AML-193 (cell line): ENCODE results near the gene KRTAP4-7.
"Not testable (repeated sequence)": the region's sequence is repeated elsewhere in the genome, so short reads cannot be mapped to it uniquely, and the experiment has no call there.

Experiments
- DNase-seq, 2 experiments: peaks; one replicate each; lab custom pipeline; 2025; lab: John Stamatoyannopoulos, UW

Gene KRTAP4-7

DNA sequence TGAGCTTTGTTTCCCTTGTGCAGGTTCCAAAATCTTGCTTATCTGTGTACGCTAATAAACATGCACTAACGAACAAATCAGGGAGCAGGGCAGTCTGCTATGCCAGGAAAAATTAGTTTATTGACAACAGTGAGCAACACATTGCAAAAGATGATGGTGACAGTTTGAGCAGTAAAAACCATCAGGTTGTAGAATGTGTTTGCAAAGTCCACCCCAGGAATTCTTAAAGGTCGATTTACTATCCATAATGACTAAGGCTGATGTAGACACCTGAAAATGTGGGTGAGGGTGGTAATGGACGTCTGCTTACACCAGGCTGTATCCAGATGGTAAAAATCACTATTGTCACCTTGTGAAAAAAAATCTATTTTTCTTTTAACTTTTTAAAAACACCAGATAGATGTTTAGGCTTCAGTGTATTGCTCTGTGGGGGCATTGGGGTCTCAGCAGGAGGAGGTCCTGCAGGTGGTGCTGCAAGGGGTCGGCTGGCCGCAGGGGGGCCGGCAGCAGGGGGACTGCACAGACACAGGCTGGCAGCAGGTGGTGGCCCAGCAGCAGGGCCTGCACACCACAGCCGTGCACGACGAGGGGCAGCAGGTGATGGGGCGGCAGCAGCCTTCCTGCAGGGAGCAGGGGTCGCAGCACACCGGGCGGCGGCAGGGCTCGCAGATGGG, 18.8 kb upstream of the KRTAP4-7 start:
- not testable (repeated sequence) for DNase-seq

DNA sequence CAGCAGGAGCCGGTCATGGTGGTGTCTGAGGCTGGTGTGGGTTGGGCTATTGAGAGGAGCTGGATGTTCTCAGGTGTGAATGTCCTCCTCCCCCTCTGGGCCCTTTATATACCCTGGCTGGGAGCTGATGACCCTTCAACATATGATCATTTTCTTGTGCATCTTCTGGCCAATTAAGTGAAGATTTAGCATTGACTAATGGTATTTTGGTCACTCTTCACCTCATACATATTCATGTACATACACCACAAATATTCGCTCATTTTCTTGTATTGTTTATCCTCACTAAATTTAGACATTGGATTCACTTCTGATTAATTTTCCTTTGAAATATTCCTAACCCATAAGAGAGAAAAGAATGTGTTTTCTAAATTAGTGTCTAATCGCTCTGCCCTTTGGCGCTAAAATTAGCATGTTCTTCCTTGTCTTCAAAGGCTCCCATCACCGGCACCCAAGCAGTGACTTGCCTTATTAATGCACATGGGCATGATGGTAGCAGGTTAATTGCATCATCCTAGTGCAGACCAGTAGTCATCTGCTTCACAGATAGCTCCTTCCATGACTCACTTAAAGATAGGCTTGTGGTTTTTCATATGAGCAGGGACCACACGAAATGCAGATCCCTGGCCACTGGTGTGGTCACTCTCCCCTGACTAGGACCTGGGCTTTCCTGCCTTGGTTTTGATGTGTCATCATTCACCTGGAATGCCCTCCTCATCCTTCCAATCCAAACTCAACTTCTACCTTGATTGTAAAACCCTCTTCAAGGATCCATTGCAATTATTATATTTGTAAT, 17.9 kb upstream of the KRTAP4-7 start, which contains the start of gene KRTAP2-4:
Gene KRTAP2-4, minus strand, starts transcription at position 51 of the 796 bp plus-strand sequence. Its CDS starts 34 bp downstream, at position 17.
- peak; percentile 34 to 58 for DNase-seq

DNA sequence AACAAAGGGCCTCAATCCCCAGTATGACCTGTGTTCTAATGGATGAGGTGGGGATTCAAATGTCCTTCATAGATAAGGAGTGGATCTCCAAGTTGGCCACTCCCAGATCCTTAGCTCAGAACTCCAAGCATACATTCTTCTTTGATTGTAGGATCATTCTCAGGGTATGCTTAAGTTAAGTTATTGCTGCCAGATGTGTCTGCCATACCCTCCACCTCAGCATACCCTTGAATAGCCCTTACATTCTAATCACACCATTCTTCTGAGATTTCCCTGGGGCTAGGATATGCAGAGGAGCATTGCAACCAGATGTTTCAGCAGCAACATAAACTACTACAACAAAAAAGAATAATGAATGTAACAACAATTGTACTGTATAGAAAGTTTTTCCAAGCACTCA, 16.7 kb upstream of the KRTAP4-7 start:
- no peak for DNase-seq

DNA sequence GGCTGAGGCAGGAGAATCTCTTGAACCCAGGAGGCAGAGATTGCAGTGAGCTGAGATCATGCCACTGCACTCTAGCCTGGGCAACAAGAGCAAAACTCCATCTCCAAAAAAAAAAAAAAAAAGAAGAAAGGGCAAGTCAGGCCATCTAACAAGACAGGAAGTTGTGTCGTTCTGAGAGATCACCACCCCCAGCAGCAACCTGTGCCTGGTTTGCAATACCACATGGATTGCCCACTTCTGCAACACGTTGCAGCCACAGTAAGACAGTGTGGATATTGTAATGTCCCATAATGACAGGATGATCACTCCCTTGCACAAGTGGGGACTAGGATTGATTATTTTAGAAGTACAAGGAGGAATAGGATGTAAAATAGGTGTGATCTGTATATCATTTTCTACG, 14.9 kb upstream of the KRTAP4-7 start:
- DNase-seq, result peak; percentile 42 to 58

DNA sequence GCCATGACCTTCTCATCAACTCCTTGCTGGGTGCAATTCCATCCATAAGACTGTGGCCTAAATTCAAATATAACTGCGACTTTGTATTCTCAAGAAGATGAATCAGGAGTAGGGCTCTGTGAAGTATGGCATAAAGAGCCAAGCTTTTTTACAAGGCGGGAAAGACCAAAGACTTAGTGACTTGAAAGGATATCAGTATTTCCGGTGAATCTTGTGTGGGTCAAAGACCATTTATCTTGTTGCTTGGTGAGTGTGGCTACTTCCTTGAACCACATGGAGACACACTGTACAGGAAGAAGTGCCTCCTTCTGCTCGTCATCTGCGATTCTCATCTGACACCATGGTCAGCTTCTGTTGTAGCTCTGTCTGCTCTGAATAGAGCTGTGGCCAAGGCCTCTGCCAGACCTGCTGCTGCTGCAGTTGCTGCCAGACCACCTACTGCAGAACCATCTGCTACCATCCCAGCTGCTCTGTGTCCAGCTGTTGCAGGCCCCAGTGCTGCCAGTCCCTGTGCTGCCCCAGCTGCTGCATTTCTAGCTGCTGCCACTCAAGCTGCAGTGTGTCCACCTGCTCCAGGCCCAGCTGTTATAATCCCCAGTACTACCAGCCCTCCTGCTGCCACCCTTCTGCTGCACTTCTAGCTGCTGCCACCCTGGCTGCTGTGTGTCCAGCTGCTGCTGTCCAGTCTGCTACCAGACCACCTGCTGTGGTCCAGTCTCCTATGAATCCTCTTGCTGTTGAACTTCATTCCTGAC, 12.2 kb upstream of the KRTAP4-7 start:
- DNase-seq, result no peak

DNA sequence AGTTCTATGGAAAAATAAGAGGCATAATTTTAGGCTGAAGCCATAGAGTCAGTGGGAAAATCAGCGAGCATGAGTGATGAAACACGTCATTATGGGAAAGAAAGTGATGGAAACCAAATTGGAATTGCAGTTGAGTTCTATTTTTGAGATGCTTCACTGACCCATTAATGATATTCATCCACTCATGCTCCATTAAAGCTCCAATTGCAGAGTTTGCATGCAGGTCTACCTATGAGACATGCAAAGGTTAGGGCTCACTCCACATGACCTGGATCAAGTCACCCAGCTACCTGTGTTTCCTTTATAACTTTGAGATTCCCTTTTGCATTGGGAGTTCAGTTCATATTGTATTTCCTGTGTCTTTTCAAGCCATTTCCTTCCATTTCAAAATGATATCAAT, 10.3 kb upstream of the KRTAP4-7 start:
- DNase-seq, result no peak

DNA sequence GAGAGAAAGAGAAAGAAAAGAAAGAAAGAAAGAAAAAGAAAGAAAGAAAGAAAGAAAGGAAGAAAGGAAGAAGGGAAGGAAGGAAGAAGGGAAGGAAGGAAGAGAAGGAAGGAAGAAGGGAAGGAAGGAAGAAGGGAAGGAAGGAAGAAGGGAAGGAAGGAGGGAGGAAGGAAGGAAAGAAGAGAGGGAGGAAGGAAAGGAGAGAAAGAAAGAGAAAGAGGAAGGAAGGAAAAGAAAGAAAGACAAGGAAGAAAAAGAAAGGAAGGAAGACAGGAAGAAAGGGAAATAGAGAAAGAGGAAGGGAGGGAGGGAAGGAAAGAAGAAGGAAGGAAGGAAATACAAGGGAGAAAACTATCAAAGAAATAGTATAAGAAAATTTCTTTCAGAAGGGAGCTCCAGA, 7.2 kb upstream of the KRTAP4-7 start:
- DNase-seq, result no peak

DNA sequence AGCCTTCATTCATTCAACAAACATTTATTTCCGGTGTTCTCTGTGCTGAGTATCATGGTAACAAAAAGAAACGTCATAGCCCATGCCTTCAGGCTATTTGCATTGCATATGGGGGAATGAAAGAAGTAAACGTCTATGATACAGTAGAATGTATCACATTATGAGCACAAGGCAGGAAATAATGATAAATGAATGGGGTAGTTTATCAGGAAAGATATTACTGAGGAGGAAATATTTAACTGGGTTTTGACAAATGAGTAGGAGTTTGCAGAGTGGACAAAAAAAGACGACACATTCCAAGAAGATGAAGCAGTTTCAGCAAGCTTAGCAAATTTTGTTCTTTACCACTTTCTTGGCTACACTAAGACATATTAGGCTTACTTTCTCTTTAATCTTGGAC, 1.3 kb upstream of the KRTAP4-7 start:
- no peak for DNase-seq

DNA sequence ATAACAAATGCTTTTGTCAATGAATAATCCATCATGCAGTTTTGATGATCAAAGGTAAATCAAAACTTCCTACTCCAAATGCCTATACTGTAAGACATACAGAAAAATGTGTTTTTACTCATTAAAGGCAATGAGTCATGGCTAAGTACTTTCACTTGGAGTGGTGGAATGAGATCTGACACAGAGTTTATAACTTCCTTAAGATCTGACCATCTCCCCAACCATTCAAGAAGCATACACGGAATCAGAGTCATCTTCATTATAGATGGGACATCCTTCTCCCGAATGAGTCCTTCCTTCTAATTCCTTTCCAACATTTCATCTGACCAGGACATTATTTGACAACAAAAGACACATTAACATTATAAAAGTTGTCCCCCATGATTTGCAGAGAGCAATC, 523 bp upstream of the KRTAP4-7 start:
- DNase-seq, result not testable (repeated sequence)

DNA sequence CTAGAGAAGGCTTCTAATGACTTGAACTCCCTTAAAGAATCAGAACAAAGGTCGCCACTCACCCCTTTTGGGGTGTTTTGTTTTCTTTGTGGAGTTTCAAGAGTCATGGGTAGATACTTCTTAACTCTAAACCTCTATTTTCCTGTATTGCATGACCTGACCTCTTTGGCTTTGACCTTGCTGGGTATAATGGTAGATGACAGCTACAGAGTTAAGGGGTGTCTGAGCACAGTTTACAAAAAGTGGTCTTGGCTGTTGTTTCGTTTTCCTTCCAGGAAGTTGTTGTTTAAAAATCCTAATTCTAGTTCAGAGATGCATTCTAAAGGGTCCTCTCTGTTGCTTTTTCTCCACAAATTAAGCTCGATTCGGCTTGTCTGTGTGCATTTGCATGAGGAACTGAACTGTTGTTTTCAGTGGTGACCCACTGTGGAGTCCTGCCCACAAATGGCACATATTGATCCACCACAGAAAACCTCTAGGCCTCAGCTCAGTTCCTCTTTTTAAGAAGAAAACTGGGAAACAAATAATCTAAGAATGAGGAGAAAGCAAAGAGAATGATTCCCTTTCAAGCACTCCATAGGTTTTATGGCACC, 4.9 kb downstream of the KRTAP4-7 start:
- DNase-seq, result not testable (repeated sequence)

DNA sequence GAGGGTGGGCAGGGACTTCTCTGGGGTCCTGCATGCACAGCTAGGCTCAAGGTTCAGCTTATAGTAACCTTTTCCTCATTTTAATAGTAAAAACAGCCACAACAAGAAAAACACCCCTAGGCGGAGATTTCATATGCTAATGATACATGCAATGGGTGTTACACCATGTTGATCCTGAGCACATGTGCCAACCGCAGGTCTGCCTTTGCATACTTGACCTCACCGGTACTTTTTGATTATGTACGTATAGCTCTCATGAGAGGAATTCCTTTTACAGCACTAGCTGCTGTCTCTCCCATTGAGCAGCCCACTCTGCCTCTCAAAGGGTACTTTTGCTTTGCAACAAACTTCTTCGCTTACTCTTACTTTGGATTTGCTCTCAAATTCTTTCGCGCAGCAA, 12.1 kb downstream of the KRTAP4-7 start:
- no peak for DNase-seq

DNA sequence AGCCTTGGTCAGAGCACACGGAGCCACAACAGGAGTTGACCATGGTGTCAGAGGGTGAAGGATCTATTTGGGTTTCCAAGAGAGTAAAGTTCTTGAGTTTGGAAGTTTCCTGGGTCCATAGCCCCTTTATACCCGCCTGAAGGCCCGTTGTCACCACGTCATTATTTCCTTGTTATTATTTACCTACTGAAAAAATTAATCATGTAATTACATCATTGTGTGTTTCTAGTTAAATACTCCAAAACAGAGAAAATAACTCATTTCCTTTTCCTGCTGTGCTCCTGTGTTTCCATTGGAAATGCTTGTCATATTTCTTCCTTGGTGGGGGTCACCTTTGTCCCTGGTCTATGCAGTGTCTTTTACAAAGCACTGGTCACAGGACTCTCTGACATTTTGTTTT, 14.1 kb downstream of the KRTAP4-7 start, which contains the start of gene KRTAP4-8:
Gene KRTAP4-8, minus strand, starts transcription at position 101 of the 400 bp plus-strand sequence. Its CDS starts 58 bp downstream, at position 43.
- no peak for DNase-seq

DNA sequence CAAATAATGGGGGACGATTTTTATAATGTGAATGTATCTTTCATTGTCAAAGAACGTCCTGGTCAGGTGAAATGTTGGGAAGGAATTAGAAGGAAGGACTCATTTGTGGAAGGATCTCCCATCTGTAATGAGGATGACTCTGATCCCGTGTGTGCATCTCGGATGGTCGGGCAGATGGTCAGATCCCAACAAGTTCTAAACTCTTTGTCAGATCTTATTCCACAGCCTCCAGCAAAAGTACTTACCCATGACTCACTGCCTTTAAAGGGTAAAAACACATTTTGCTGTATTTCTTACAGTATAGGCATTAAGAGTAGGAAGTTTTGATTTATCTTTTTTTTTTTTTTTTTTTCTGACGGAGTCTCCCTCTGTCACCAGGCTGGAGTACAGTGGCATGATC, 14.5 kb downstream of the KRTAP4-7 start:
- no peak for DNase-seq

DNA sequence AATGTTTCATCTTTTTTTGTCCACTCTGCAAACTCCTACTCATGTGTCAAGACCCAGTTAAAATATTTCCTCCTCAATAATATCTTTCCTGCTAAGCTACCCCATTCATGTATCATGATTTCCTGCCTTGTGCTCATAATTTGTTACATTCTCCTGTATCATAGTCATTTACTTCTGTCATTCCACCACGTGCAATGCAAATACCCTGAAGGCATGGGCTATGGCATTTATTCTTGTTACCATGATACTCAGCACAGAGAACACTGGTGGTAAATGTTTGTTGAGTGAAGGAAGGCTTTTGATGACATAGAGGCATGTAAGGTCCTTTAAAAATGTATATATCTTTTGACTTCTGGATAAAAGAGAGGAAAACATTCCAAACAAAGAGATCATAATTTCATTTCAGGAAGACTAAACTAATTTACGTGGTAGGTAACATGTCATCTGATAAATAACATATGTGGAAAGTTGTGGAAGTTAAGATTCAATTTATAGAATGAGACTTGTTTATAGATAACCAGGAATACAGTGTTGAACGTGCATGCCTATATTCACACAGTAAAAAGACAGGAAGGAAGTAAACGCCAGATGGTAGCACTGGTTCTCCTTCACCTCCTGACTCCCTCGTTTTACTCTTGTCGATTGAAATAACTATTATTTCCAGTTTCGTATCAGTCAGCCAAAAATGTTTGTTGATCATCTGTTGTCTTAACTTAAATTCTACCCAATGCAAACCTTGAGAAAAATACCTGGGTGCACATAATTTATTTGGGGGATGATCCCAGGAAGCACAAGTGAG, 15.9 kb downstream of the KRTAP4-7 start:
- not testable (repeated sequence) for DNase-seq

DNA sequence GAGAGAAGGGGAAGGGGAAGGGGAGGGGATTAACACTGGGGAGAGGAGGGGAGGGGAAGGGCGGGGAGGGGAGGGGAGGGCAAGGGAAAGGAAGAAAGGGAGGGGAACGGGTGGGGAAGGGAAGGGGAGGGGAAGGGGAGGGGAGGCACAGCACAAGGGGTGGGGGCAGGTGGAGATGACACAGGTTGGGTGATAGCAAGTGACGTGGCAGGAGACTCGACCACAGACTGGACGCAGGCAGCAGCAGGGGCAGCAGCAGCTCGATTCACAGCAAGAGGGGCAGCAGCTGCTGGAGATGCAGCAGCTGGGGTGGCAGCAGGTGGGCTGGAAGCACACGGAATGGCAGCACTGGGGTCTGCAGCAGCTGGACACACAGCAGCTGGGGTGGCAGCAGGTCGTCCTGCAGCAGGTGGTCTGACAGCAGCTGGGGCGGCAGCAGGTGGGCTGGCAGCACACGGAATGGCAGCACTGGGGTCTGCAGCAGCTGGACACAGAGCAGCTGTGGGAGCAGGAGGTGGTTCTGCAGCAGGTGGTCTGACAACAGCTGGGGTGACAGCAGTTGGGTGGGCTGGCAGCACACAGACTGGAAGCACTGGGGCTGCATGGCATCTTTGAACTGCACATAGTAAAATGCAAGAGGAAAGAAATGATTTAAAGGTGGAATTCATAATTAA, 17.8 kb downstream of the KRTAP4-7 start, which contains the start of gene KRTAP4-16:
Gene KRTAP4-16, minus strand, starts transcription at position 624 of the 674 bp plus-strand sequence. Its CDS starts 0 bp downstream, at position 624.
- DNase-seq, result no peak

DNA sequence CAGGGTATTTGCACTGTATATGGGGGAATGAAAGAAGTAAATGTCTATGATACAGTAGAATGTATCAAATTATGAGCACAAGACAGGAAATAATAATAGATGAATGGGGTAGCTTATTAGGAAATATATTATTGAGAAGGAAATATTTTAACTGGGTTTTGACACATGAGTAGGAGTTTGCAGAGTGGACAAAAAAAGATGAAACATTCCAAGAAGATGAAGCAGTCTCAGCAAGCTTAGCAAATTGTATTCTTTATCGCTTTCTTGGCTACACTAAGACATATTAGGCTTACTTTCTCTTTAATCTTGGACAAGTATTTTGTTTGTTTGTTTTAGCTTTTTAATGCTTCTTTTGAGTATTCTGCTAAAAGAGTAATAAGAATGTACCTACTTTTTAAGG, 19.9 kb downstream of the KRTAP4-7 start:
- DNase-seq, result no peak

DNA sequence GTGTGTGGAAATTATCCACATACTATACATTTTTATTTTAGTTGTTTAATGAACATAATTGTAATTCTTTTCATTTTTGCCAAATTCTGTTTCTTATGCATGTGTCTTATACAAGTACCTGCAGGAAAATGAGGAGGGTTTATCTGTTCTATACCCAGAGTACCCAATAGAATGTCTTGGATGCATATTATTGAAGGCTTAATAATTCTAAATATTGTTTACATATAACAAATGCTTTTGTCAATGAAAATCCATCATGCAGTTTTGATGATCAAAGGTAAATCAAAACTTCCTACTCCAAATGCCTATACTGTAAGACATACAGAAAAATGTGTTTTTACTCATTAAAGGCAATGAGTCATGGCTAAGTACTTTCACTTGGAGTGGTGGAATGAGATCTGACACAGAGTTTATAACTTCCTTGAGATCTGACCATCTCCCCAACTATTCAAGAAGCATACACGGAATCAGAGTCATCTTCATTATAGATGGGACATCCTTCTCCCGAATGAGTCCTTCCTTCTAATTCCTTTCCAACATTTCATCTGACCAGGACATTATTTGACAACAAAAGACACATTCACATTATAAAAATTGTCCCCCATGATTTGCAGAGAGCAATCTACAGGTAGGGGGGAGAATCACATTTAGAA, 20.6 kb downstream of the KRTAP4-7 start:
- not testable (repeated sequence) for DNase-seq

DNA sequence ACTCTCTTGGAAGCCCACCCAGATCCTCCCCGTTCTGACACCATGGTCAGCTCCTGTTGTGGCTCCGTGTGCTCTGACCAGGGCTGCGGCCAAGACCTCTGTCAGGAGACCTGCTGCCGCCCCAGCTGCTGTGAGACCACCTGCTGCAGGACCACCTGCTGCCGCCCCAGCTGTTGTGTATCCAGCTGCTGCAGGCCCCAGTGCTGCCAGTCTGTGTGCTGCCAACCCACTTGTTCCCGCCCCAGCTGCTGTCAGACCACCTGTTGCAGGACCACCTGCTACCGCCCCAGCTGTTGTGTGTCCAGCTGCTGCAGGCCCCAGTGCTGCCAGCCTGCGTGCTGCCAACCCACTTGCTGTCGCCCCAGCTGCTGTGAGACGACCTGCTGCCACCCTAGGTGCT, 21.4 kb downstream of the KRTAP4-7 start, which contains the start of gene KRTAP4-9:
Gene KRTAP4-9, plus strand, starts transcription at position 43 of the 400 bp plus-strand sequence. Its CDS starts 0 bp downstream, at position 43.
- not testable (repeated sequence) for DNase-seq

DNA sequence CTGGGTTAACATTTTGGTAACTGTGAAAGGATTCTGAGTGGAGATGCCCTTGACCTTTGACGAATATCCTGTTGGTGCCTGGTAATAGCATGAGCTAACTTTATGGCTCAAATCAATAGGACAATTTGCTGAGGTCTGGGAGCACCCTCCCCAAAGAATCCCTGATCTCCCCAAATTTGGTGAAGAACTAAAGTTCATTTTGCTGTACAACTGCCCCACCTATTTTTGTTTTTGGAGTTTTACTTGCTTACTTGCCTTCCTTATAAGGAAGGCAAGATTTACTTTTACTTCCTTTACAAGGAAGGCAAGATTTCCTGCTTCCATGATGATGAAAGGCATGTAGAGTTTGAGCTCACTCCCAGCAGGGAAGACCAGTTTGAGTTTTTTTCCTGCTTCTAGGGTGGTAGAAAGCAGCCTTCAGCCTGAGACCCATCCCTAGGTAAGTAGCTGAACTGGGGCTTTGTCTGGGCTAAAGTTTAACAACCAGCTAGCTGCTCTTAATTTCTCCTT, 24.0 kb downstream of the KRTAP4-7 start:
- DNase-seq, result no peak
